Testis (tissue), 2 donors: ENCODE results near the gene CDKAL1.

Source experiments
- POLR2A ChIP-seq: fragments of 450-650 bp; IDR thresholded peaks from one replicate; pipeline ENCODE4 v1.6.1; 2017; ENCODE audit warnings: antibody characterized with exemption, mild to moderate bottlenecking, moderate library complexity
- TF ChIP-seq, protein P1 (sequence below), 3 experiments: fragments of 450-650 bp in 2 of 3; fragments of 200-600 bp in 1 of 3; sonication (generic) in 1 of 3; IDR thresholded peaks; one replicate each; pipeline ENCODE4 v1.5.1; 2016 to 2019; ENCODE audit warnings: antibody characterized with exemption in 3 of 3, mild to moderate bottlenecking in 2 of 3, moderate library complexity in 1 of 3

GRCh38 chr6:20581070-20581469, 46.8 kb downstream of the CDKAL1 start:
- TF ChIP-seq, protein P1, sequence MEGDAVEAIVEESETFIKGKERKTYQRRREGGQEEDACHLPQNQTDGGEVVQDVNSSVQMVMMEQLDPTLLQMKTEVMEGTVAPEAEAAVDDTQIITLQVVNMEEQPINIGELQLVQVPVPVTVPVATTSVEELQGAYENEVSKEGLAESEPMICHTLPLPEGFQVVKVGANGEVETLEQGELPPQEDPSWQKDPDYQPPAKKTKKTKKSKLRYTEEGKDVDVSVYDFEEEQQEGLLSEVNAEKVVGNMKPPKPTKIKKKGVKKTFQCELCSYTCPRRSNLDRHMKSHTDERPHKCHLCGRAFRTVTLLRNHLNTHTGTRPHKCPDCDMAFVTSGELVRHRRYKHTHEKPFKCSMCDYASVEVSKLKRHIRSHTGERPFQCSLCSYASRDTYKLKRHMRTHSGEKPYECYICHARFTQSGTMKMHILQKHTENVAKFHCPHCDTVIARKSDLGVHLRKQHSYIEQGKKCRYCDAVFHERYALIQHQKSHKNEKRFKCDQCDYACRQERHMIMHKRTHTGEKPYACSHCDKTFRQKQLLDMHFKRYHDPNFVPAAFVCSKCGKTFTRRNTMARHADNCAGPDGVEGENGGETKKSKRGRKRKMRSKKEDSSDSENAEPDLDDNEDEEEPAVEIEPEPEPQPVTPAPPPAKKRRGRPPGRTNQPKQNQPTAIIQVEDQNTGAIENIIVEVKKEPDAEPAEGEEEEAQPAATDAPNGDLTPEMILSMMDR (IDR thresholded peaks at IDR 0.05): no peak
- no peak for TF ChIP-seq POLR2A
